T-helper 17 cell (primary cell): ENCODE data around the gene BSG. TPM values are rescaled to one million over a fixed set of nuclear protein-coding genes. Genes with fewer than 3 reads are reported as not detected.
A peak's percentile ranks its signal among the peaks of the same experiment; 100 is the strongest.

Experiments used
- ATAC-seq: fragments of 150-1000 bp; cut with Tn5 transposase; 2 replicates; pipeline ENCODE4 v1.10.0; 2021; ENCODE audit warnings: mild to moderate bottlenecking, moderate library complexity
- DNase-seq, 3 donors: peaks; one replicate each; pipeline versions ENCODE4 v3.0.0 to v3.0.0-alpha.2; 2020 to 2021
- H3K9me3 ChIP-seq: one replicate; pipeline ENCODE4 v1.7.0; 2013; ENCODE audit warnings: low read length, mild to moderate bottlenecking; ENCODE audit not compliant: control insufficient read depth, poor library complexity, severe bottlenecking
- H3K27ac Mint-ChIP-seq: one replicate; pipeline ENCODE4 v1.8.0; 2022; ENCODE audit warnings: mild to moderate bottlenecking, moderate library complexity, mixed read lengths
- H3K27me3 Mint-ChIP-seq: one replicate; pipeline ENCODE4 v1.8.0; 2022; ENCODE audit warnings: mixed read lengths
- H3K36me3 Mint-ChIP-seq: one replicate; pipeline ENCODE4 v1.8.0; 2022; ENCODE audit warnings: low read depth, mixed read lengths
- H3K4me1 Mint-ChIP-seq: one replicate; pipeline ENCODE4 v1.8.0; 2022; ENCODE audit warnings: mild to moderate bottlenecking, mixed read lengths
- H3K4me3 Mint-ChIP-seq: one replicate; pipeline ENCODE4 v1.8.0; 2022; ENCODE audit warnings: mild to moderate bottlenecking, moderate library complexity, mixed read lengths
- total RNA-seq, 4 donors: library from RNA in 2 of 4; stranded (reverse) in 2 of 4; gene quantifications; one replicate each; pipeline ENCODE4 v1.2.3 and lab custom pipeline; 2022 to 2026

Gene BSG
- total RNA-seq, 2 donors from 2014 or later, result 152 to 165 TPM

DNA sequence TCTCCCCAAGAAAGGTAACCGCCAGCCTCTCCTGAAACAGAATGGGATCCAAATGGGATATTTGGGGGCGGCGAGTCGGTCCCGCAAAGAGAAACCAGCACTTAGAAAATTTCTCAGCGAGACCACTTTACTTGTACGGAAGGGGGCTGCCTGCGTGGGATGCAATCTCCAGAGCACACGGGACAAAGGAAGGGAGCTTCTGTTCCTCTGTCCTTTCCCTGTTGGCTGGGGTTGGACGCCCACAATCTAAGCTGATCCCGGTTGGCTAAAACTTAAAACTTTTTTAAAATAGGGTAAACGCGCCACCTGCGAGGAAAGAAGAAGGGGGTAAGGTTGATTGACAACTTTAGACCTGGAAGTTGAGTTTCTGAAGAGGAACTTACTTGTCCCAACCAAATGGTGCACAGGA lies 826 bp upstream of the BSG start:
- no peaks in the 10 kb centered on the region for H3K9me3 ChIP-seq
- H3K4me1 Mint-ChIP-seq, result peaks cover 29% of the 10 kb centered on the region
- no peak for DNase-seq
- no peaks in the 10 kb centered on the region for H3K27me3 Mint-ChIP-seq
- ATAC-seq, result peak; percentile 12
- H3K4me3 Mint-ChIP-seq, result peak overlapping the region; percentile 94
- no peaks in the 10 kb centered on the region for H3K36me3 Mint-ChIP-seq
- H3K27ac Mint-ChIP-seq, result peak overlapping the region; percentile 99

- H3K4me3 Mint-ChIP-seq, result peak overlapping the region; percentile 94
- peaks cover 32% of the 10 kb centered on the region for H3K4me1 Mint-ChIP-seq
- no peaks in the 10 kb centered on the region for H3K36me3 Mint-ChIP-seq
- ATAC-seq, result no peak
- no peak for DNase-seq
- peak overlapping the region; percentile 99 for H3K27ac Mint-ChIP-seq
- H3K9me3 ChIP-seq, result no peaks in the 10 kb centered on the region
- H3K27me3 Mint-ChIP-seq, result no peaks in the 10 kb centered on the region
These were observed 535 bp downstream of the BSG start for GRCh38 chr19:572743-573518.

GRCh38 chr19:573519-573825 lies 1.1 kb downstream of the BSG start:
- H3K9me3 ChIP-seq, result no peaks in the 10 kb centered on the region
- Mint-ChIP-seq H3K4me1 (peaks cover 34% of the 10 kb centered on the region), H3K36me3 (no peaks in the 10 kb centered on the region), H3K27ac (peak overlapping the region; percentile 87), H3K4me3 (peak overlapping the region; percentile 94), H3K27me3 (no peaks in the 10 kb centered on the region)
- ATAC-seq (no peak), DNase-seq (no peak)

GRCh38 chr19:574658-575526 lies 2.5 kb downstream of the BSG start:
- H3K4me1 Mint-ChIP-seq, result peaks cover 34% of the 10 kb centered on the region
- H3K27ac Mint-ChIP-seq, result peak overlapping the region; percentile 87
- H3K9me3 ChIP-seq, result no peaks in the 10 kb centered on the region
- H3K27me3 Mint-ChIP-seq, result no peaks in the 10 kb centered on the region
- ATAC-seq, result no peak
- H3K36me3 Mint-ChIP-seq, result no peaks in the 10 kb centered on the region
- peak overlapping the region; percentile 77 for H3K4me3 Mint-ChIP-seq
- no peak for DNase-seq

DNA sequence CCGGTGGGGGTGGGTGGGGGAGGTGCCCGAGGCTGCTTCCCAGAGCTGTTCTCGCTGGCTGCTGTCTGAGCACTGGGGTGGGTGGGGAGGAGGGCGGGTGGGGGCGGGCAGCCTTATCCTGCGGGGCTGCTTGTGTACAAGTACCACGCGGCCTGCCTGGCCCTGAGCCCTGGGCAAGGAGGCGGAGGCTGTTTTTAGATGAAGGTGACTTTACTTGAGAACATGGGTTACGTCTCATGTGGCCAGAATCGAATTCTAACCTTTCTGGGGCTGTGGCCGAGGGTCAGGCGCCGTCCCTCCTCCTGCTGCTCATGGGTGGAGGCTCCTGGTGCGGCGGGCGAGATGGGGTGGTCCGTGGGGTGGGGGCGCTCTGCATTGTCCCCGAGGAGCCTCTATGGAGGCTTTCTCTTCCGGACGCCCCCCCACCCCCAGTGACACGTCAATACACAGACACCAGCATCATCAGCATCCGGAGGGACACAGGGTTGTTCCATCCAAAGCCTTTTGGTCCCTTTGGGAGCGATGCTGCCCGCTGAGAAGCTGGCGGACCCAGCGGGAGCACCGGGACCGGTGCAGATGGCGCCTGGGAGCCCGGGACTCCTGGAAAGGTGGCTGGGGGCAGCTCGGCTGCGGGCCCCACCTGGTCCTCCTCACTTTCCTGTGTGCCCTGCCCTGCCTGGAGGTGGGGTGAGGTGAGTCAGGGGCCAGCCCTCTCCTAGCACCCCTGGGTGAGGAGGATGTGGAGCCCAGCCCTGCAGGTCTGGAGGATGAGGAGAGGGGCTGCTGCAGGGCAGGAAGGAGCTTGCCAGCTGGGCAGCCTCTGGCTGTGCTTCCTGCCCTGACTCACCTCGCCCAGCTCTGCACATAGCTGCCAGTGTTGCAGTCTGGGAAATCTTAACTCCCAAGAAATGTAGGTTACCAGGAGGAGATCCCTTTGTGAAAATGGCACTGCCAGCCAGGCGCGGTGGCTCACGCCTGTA lies 3.4 kb downstream of the BSG start:
- Mint-ChIP-seq H3K27me3 (no peaks in the 10 kb centered on the region), H3K4me1 (peaks cover 33% of the 10 kb centered on the region), H3K4me3 (no peak overlapping the region), H3K27ac (no peak overlapping the region), H3K36me3 (no peaks in the 10 kb centered on the region)
- H3K9me3 ChIP-seq, result no peaks in the 10 kb centered on the region
- DNase-seq, result no peak
- no peak for ATAC-seq

DNA sequence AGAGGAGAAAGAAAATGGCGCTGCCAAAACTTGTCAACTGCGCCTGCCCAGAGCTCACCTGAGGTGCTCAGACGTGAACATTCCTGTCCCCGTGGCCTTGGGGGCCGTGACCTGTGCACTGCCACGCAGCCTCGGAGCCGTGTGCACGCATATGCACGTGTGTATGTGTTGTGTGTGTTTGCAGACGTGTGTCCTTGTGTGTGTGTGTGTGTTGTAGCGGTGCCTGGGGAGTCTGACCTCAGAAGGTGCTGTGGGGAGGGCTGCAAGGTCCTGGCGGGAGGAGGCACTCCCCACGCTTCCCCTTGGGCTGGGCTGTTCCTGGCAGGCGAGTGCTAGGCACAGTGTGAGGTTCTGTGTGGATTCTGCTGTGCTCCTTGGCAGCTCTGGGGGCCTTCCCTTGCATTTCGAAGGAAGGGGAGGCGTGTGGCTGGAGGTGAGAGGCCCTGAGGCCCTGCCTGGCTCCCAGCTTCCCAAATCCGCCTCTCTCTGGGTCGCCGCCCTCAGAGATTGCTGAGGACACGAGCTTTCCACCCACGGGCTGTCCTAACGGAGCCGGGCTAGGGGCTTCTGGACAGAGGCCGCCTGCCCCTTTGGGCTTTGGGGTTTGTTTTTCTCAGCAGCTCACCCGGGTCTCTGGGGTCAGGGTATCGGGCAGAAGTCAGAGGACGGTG lies 4.5 kb downstream of the BSG start:
- no peaks in the 10 kb centered on the region for H3K9me3 ChIP-seq
- no peaks in the 10 kb centered on the region for H3K36me3 Mint-ChIP-seq
- peak overlapping the region; percentile 6 for H3K27ac Mint-ChIP-seq
- ATAC-seq (no peak), DNase-seq (no peak)
- H3K4me1 Mint-ChIP-seq, result peaks cover 26% of the 10 kb centered on the region
- no peak overlapping the region for H3K4me3 Mint-ChIP-seq
- H3K27me3 Mint-ChIP-seq, result no peaks in the 10 kb centered on the region

- no peaks in the 10 kb centered on the region for H3K36me3 Mint-ChIP-seq
- DNase-seq, result no peak
- no peak overlapping the region for H3K27ac Mint-ChIP-seq
- H3K9me3 ChIP-seq, result no peaks in the 10 kb centered on the region
- peaks cover 22% of the 10 kb centered on the region for H3K4me1 Mint-ChIP-seq
- no peaks in the 10 kb centered on the region for H3K27me3 Mint-ChIP-seq
- ATAC-seq, result no peak
- no peak overlapping the region for H3K4me3 Mint-ChIP-seq
These were observed 5.3 kb downstream of the BSG start for GRCh38 chr19:577439-578392.

GRCh38 chr19:579111-579841 lies 6.9 kb downstream of the BSG start:
- H3K36me3 Mint-ChIP-seq, result no peaks in the 10 kb centered on the region
- no peaks in the 10 kb centered on the region for H3K27me3 Mint-ChIP-seq
- no peak overlapping the region for H3K27ac Mint-ChIP-seq
- H3K9me3 ChIP-seq, result no peaks in the 10 kb centered on the region
- DNase-seq, result no peak
- no peak for ATAC-seq
- peaks cover 15% of the 10 kb centered on the region for H3K4me1 Mint-ChIP-seq
- no peak overlapping the region for H3K4me3 Mint-ChIP-seq

DNA sequence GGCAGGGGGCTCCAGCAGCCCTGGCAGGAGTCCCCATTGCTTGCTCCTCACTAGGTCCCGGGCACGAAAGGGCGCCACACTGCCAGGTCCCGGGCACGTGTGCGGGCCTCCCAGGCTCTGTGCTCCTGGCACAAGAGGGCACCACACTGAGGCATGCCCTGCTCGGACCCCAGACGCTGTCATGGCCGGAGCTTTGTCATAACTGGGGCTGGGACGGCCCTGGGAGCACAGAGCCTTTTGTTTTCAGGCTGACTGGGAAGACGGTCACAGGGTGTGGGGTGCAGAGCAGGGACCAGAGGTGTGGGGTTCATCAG lies 7.4 kb downstream of the BSG start:
- Mint-ChIP-seq H3K27ac (no peak overlapping the region), H3K27me3 (no peaks in the 10 kb centered on the region), H3K4me3 (no peak overlapping the region), H3K4me1 (peaks cover 12% of the 10 kb centered on the region), H3K36me3 (no peaks in the 10 kb centered on the region)
- DNase-seq, result no peak
- H3K9me3 ChIP-seq, result no peaks in the 10 kb centered on the region
- ATAC-seq, result no peak

DNA sequence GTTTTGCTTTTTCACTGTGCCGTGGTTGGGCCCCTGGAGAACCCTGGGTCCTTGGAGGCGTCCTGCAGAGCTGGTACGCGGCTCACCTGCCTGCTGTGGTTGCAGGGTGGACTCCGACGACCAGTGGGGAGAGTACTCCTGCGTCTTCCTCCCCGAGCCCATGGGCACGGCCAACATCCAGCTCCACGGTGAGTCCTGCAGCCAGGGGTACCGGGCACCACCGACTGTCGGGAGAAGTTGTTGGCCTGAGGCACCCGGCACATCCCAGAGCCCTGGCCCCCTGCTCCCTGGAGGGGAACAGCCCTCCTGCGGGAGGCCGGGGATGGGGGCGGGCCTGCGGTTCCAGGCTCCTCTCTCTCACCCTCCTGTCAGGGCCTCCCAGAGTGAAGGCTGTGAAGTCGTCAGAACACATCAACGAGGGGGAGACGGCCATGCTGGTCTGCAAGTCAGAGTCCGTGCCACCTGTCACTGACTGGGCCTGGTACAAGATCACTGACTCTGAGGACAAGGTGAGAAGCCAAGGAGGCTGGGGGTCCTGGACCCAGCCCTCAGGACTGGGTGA lies 8.0 kb downstream of the BSG start:
- ATAC-seq, result no peak
- Mint-ChIP-seq H3K4me1 (peaks cover 7% of the 10 kb centered on the region), H3K36me3 (no peaks in the 10 kb centered on the region), H3K27ac (no peak overlapping the region), H3K4me3 (no peak overlapping the region), H3K27me3 (no peaks in the 10 kb centered on the region)
- no peak for DNase-seq
- H3K9me3 ChIP-seq, result no peaks in the 10 kb centered on the region

- no peak for DNase-seq
These were observed 9.2 kb downstream of the BSG start for GRCh38 chr19:581399-582111.

More at GRCh38 chr19:581399-582111, 9.2 kb downstream of the BSG start:
- peaks cover 5% of the 10 kb centered on the region for H3K4me1 Mint-ChIP-seq
- no peak overlapping the region for H3K27ac Mint-ChIP-seq
- no peaks in the 10 kb centered on the region for H3K27me3 Mint-ChIP-seq
- H3K9me3 ChIP-seq, result no peaks in the 10 kb centered on the region
- H3K4me3 Mint-ChIP-seq, result no peak overlapping the region
- ATAC-seq, result no peak
- no peaks in the 10 kb centered on the region for H3K36me3 Mint-ChIP-seq
